DOHH2 (cell line): ENCODE results near the gene TSKS.

ENCODE experiments used
- H3F3A ChIP-seq: fragments of 200-600 bp; sonication (generic), shearing (Covaris generic); 2 replicates; pipeline ENCODE4 v1.6.0; 2016; ENCODE audit warnings: antibody characterized with exemption, mild to moderate bottlenecking; ENCODE audit not compliant: control insufficient read depth, insufficient read depth
- H3K27ac ChIP-seq: fragments of 200-600 bp; sonication (generic); 2 replicates; pipeline ENCODE4 v1.5.1; 2014; ENCODE audit warnings: low read depth, mild to moderate bottlenecking, low read length, moderate library complexity
- H3K27me3 ChIP-seq: fragments of 200-600 bp; sonication (generic); 2 replicates; pipeline ENCODE4 v1.6.1; 2014; ENCODE audit warnings: mild to moderate bottlenecking, low read length, mixed read lengths; ENCODE audit not compliant: control insufficient read depth
- H3K36me3 ChIP-seq: fragments of 200-600 bp; sonication (generic); 2 replicates; pipeline ENCODE4 v1.6.1; 2014; ENCODE audit warnings: mild to moderate bottlenecking, low read length, moderate library complexity, mixed read lengths; ENCODE audit not compliant: control insufficient read depth
- H3K4me1 ChIP-seq: fragments of 200-600 bp; sonication (generic); 2 replicates; pipeline ENCODE4 v1.6.1; 2014; ENCODE audit warnings: mild to moderate bottlenecking, low read length, mixed read lengths; ENCODE audit not compliant: control insufficient read depth
- H3K4me2 ChIP-seq: fragments of 200-600 bp; sonication (generic); 2 replicates; pipeline ENCODE4 v1.6.0; 2014; ENCODE audit warnings: mild to moderate bottlenecking, low read length, moderate library complexity
- H3K4me3 ChIP-seq: fragments of 200-600 bp; sonication (generic); 2 replicates; pipeline ENCODE4 v1.5.1; 2014; ENCODE audit warnings: mild to moderate bottlenecking, low read length, mixed read lengths
- H3K79me2 ChIP-seq: fragments of 200-600 bp; sonication (generic); 2 replicates; pipeline ENCODE4 v1.6.1; 2014; ENCODE audit warnings: mild to moderate bottlenecking, low read length, mixed read lengths; ENCODE audit not compliant: control insufficient read depth
- H3K9me2 ChIP-seq: fragments of 200-600 bp; sonication (generic); replicated peaks from 2 replicates; pipeline ENCODE4 v1.6.1; 2014; ENCODE audit warnings: mild to moderate bottlenecking, low read length, mixed read lengths; ENCODE audit not compliant: control insufficient read depth
- H3K9me3 ChIP-seq: fragments of 200-600 bp; sonication (generic); 2 replicates; pipeline ENCODE4 v1.6.1; 2014; ENCODE audit warnings: antibody characterized with exemption, low read length, mixed read lengths; ENCODE audit not compliant: control insufficient read depth, insufficient read depth
- H4K20me1 ChIP-seq: fragments of 200-600 bp; sonication (generic); 2 replicates; pipeline ENCODE4 v1.6.0; 2014; ENCODE audit warnings: low read depth, mild to moderate bottlenecking, antibody characterized with exemption, low read length, moderate library complexity; ENCODE audit not compliant: control insufficient read depth, insufficient read depth
- CTCF ChIP-seq: fragments of 200-600 bp; sonication (generic); IDR thresholded peaks from one replicate; pipeline ENCODE4 v1.5.1; 2014; ENCODE audit warnings: antibody characterized with exemption, mild to moderate bottlenecking, low read depth, low read length; ENCODE audit not compliant: poor library complexity, severe bottlenecking
- EZH2phosphoT487 ChIP-seq: fragments of 200-600 bp; sonication (generic); IDR thresholded peaks from 2 replicates; pipeline ENCODE4 v1.6.1; 2017; ENCODE audit warnings: borderline replicate concordance, mild to moderate bottlenecking, antibody characterized with exemption, low read length, moderate library complexity, mixed read lengths

The TSKS gene

DNA sequence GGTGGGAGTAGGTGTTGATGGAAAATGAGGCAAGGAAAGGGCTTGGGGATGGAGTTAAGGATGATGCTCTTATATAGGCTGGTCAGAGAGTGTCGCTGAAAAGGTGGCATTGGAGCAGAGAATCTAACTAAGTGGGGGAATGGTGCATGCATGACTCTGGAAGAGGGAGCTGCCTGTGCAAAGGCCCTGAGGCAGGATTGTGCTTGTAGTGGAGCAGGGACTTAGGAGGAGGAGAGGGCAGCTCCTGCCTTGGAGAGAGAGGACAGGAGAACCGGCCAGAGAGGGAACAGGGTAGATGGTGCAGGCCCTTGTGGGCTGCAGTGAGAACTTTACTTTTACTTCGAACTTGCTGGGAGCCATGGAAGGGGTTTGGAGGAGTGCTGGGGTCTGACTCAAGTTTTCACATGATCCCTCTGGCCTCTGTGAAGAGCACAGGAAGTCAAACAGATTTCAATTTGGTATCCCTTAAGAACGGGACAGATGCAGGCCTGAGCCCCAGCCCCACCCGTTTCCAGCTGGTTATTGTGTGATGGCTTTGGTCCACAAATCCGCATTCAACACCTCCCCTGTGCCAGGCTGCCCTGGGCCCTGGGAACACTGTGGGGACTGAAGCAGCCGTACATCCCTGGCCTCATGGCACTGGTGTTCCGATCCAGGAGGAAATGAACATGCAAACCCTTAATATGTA, 10.7 kb upstream of the TSKS start:
- Histone ChIP-seq H3K9me2 (no peaks in the 10 kb centered on the region), H3K79me2 (peaks cover 51% of the 10 kb centered on the region), H3K27me3 (no peaks in the 10 kb centered on the region), H3K9me3 (no peaks in the 10 kb centered on the region), H3K4me2 (no peak overlapping the region), H3F3A (no peaks in the 10 kb centered on the region), H3K4me3 (no peak overlapping the region), H3K4me1 (peaks cover 4% of the 10 kb centered on the region), H3K36me3 (peaks cover under 1% of the 10 kb centered on the region; the same call in 1 of the 2 replicates), H4K20me1 (no peaks in the 10 kb centered on the region), H3K27ac (no peak overlapping the region)
- TF ChIP-seq EZH2phosphoT487 = no peak
- no peak for TF ChIP-seq CTCF

DNA sequence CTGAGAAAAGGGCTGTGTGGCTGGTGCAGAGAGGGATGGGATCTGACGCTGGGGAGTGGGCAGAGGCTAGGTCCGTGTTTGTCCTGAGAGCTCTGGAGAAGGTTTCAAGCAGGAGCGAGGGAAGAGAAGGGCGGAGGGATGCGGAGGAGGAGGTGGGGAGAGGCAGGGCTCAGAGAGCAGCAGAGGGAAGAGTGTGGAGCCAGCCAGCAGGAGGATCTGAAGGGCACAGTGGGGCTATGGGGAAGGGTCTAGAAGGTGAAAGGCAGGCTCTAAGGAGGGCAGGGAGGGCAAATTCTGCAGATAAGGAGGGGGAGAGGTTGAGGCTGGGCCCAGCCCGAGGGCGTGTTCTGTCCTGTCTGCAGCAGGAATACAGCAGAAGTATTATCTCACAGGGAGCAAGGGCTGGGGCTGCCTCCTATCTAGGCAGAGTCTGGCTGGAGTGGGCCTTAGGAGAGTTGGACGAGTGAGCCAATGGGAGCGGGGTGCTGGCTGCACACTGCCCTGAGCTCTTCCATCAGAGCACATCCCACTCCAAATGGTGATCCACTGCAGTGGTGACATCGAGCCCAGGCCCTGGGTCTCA, 9.8 kb upstream of the TSKS start:
- Histone ChIP-seq H3K4me3 (no peak overlapping the region), H4K20me1 (0 out of 2 replicates have a peak, but pooled peaks cover 3% of the 10 kb centered on the region), H3K9me2 (no peaks in the 10 kb centered on the region), H3F3A (no peaks in the 10 kb centered on the region), H3K79me2 (peaks cover 60% of the 10 kb centered on the region), H3K27ac (no peak overlapping the region), H3K4me1 (peaks cover 9% of the 10 kb centered on the region), H3K36me3 (peaks cover 5% of the 10 kb centered on the region; the same call in 1 of the 2 replicates), H3K27me3 (no peaks in the 10 kb centered on the region), H3K9me3 (no peaks in the 10 kb centered on the region), H3K4me2 (no peak overlapping the region)
- TF ChIP-seq CTCF (no peak), EZH2phosphoT487 (no peak)

GRCh38 chr19:49771674-49772139, 8.6 kb upstream of the TSKS start:
- H3K4me2 ChIP-seq = no peak overlapping the region
- H3K4me1 ChIP-seq = peaks cover 14% of the 10 kb centered on the region
- H3K27ac ChIP-seq = no peak overlapping the region
- H4K20me1 ChIP-seq = 0 out of 2 replicates have a peak, but pooled peaks cover 3% of the 10 kb centered on the region
- no peaks in the 10 kb centered on the region for H3K27me3 ChIP-seq
- H3F3A ChIP-seq = no peaks in the 10 kb centered on the region
- no peaks in the 10 kb centered on the region for H3K9me2 ChIP-seq
- TF ChIP-seq EZH2phosphoT487 = no peak
- TF ChIP-seq CTCF = no peak
- H3K36me3 ChIP-seq = peaks cover 5% of the 10 kb centered on the region; the same call in 1 of the 2 replicates
- H3K9me3 ChIP-seq = no peaks in the 10 kb centered on the region
- H3K79me2 ChIP-seq = peaks cover 70% of the 10 kb centered on the region
- no peak overlapping the region for H3K4me3 ChIP-seq
